IPS DF 4.7 (cell line): ENCODE measurements around the gene POLR2A.
"Not testable (repeated sequence)": the region's sequence is repeated elsewhere in the genome, so short reads cannot be mapped to it uniquely, and the experiment has no call there.

Experiments used
- DNase-seq: peaks from one replicate; pipeline ENCODE4 v3.0.0-alpha.2; 2013; ENCODE audit warnings: low spot score; ENCODE audit errors: extremely low read depth

Gene POLR2A

DNA sequence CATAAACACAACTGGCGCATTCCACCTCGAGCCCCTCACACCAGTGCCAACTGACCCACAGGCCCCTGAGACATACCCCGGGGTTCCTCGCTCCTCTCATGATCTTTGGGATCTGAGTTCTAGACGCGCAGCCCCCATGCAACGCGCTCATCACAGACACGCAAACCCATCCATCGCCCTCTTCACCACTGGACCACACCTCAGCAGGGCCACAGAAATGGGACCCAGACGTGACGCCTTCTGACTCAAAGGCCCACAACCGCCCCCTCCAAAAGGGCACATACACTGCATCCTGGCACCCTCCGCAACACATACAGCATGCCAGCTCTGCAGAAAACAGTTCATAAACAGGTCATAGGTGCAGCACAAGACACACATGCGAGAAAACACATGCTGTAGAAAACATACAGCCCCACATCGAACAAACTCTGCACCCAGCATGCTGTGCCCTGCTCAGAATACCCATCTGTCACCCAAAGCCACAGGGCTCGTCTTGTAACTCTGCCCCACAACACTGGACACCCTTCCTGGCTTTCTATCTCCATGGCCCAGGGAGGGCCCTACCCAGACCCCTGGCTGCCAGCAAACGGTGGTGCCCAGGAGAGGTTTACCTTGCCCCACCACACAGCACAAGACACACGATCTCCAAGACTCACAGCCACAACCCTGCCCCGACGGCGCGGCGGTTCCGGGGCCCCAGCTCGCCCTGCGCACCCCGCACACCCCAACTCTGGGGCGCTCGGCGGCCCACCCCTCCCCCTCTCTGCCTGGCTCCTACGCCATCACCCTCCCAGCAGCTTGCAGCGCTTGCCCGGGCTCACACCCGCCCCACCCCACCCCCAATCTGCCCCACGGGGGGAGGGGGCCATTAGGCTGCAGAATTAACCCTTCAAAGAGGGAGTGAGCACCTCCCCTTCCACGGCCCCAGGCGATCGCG, 5.6 kb upstream of the POLR2A start:
- no peak for DNase-seq

DNA sequence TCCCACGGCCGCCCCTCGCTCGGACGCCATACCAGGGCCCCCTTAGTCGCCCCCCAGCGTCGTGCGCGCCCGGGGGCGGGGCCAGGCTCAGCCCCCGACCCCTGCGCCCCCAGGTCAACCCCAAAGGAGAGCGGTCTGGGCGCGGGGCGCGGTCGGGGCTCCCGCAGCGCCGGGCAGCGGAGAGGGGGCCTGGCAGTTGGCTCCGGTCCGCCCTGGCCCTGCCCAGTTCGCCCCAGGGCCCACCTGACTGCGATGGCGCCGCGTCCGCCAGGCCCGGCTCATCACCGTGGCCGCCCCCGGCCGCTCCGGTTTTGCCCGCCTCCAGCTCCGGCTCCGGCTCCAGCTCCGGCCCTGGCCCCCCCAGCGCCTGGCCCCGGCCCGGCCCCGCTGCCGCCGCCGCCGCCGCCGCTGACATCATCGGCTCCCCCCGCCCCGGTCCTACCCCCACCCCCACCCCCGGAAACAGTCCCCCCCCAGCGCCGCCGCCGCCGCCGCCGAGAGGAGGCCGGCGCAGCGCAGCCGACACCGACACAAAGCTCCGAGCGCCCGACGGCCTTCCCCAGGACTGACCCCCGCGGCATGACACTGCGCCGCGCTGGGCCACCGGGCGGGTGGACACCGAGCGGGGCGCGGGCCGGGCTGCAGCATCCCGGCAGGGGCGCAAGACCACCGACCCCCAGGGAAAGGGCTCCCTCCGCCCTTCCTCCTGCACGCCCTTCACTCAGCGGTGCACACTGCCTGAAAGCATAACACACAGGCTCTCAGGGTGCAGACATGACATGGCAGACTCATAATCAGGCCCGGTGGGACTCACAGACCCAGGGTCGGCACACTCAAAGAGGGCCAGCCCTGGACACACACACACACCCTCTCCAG, 4.7 kb upstream of the POLR2A start, which contains the start of gene ZBTB4:
Gene ZBTB4, minus strand, starts transcription at position 419 of the 876 bp plus-strand sequence. CDS start 12,830 bp downstream, outside the sequence.
- DNase-seq = no peak

DNA sequence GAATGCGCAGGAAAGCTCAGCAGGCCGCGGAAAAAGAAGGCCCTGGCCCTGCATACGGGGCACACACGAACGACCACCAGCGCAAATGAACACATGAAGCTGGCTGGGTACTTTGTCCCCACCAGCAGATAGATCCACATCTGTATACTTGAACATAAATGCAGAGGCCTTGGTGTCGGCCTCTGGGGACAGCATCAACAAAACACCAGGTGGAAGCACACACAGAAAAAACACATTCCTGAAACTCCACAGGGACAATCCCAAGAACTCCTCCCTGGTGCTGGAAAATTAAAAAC, 4.1 kb upstream of the POLR2A start:
- no peak for DNase-seq

DNA sequence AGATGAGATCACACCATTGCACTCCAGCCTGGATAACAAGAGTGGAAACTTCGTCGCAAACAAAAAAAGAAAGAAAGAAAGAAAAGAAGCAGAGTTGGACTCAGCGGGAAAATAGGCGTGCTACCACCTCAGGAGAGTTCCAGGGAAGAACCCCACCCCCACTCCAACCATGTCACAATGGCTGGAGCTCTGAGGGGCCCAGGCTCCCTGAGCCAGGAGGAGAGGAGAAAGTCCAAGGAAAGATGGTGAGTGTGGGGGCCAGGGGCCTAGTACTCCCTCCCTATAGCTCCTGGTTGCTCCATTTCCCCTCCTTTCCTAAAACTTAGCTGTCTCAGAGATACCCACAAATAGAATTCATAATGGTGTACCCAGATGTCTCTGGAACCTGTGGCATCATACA, 2.9 kb upstream of the POLR2A start, which contains the start of gene SLC35G6:
Gene SLC35G6, plus strand, starts transcription at position 172 of the 400 bp plus-strand sequence. Its CDS starts 71 bp downstream, at position 243.
- not testable (repeated sequence) for DNase-seq

DNA sequence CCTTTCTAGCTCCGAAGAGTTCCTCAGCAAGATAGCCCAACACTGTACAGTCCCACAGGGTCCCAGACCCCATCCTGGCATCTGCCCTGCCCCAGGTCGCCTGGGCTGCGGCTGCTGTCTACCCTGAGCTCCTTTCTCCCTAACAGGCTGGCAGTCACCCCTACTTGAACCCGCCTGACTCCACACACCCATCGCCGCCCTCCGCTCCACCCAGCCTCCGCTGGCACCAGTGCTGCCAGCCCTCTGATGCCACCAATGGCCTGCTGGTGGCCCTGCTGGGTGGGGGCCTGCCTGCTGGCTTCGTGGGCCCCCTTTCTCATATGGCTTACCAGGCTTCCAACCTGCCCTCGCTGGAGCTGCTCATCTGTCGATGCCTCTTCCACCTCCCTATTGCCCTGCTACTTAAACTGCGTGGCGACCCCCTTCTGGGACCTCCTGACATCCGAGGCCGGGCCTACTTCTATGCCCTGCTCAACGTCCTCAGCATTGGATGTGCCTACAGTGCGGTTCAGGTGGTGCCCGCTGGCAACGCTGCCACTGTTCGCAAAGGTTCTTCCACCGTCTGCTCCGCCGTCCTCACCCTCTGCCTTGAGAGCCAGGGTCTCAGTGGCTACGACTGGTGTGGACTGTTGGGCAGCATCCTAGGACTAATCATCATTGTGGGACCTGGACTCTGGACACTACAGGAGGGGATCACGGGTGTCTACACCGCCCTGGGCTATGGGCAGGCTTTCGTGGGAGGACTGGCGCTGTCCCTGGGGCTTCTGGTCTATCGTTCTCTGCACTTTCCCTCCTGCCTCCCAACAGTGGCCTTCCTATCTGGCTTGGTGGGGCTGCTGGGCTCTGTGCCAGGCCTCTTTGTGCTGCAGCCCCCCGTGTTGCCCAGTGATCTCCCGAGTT, 2.1 kb upstream of the POLR2A start:
- DNase-seq = not testable (repeated sequence)

DNA sequence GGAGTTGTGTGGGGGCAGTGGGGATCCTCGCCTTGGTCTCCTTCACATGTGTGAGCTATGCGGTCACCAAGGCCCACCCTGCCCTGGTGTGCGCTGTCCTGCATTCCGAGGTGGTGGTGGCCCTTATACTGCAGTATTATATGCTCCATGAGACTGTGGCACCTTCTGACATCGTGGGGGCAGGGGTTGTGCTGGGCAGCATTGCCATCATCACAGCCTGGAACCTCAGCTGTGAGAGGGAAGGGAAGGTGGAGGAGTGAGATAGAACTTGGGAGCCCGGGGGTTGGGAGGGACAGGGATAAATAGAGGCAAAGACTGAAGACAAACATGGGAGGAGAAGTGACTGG, 1.5 kb upstream of the POLR2A start:
- DNase-seq = not testable (repeated sequence)

DNA sequence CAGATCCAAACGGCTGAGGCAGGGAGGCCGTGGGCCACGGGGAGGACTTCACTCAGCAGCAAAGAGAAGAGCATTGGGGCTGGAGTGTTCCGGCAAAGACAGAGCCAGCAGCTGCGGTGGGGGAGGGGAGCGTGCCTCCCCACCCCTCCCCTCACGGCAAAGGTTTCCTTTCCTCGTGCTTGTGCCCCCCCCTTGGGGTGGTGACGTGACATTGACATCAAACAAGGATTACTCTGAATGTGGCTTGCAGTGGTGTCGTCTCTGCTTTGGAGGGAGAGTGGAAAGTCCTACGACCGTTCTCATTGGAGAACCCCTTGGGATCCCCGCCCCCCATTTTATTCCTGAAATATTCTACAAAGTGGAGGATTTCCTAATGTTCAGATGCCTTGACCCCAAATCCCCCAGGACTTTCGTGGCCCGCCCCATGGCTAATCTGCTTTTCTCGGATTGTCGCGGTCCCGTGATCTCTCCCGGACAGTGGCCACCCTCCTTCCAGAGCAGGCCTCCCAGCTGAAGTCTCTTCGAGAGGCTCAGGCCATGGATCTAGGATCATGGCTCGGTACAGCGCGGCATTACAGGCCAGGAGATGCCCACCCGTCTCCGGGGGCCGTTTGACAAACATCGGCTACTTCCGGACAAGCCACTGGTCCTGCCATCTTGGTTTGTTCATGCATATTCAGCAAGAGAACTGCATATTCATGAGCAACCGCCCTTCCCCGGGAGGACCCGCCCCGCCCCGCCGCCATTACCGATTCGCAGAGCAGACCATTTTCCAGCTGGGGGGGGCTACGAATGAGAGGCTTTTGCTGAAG, 705 bp upstream of the POLR2A start:
- DNase-seq = no peak

DNA sequence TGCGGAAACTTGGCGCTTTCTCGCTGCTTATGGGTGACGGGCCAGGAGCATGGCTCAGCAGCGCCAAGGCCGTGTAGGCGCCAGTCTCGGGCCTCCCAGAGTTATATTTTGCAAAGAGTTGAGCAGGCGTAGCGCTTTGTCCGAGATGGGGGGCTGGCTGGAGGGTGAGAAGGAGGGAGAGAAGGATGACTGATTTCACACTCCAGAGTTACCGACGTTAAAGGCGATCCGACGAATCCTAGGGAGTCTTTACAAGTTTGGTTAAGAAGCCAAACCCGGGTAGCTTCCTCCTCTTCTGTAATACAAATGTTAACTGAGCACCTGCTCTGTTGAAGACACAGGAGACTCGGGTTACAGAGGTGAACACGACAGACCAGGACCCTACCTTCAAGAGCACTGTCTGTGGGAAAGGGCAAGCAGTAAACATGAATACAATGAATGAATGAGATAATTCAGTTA, 782 bp downstream of the POLR2A start:
- DNase-seq = no peak

DNA sequence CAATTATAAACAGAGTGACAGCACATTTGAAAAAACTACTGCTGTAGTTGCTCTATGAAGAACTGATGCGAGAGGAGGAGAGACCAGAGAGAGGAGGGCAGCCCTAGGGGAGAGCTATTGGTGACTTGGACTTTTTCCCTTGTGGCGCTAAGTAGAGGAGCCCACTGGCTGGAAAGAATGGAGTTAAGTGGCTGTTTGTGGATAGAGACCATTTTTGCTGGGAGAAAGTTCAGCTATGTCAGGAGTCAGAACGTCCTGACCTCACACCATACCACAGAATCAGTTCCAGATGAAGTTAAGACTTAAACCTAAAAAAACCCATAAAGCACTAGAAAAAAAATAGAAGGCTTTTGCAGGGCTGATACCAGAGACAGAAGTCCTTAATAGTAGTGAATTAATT, 2.0 kb downstream of the POLR2A start:
- DNase-seq = no peak

DNA sequence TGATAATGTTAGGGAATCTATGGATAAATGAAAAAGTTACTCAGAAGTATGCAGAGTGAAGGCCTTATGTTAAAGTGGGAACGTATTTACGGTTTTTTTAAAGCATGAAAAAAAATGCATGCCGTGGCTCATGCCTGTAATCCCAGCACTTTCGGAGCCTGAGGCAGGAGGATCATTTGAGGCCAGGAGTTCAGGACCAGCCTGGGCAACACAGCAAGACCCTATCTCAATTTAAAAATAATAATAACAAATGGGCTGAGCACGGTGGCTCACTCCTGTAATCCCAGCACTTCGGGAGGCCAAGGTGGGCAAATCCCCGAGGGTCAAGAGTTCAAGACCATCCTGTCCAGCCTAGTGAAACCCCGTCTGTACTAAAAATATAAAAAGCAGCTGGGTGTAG, 6.0 kb downstream of the POLR2A start:
- no peak for DNase-seq

DNA sequence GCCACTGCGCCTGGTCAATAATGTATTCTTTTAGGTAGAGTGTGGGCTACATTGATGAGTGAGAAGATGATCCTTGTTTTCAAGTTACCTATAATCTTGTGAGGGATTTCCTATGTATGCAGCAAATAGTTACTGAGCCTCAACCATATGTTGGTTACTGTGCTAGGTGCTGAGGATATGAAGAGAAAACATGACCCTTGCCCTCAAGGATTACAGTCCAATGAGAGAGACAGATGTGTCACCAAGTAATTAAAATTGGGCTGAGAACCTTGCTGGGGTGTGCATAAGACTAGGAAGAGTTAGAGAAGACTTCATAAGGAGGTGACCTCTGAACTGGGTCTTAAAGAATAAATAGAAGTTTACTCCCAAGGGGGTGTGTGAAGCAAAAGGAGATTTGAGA, 7.4 kb downstream of the POLR2A start:
- no peak for DNase-seq

DNA sequence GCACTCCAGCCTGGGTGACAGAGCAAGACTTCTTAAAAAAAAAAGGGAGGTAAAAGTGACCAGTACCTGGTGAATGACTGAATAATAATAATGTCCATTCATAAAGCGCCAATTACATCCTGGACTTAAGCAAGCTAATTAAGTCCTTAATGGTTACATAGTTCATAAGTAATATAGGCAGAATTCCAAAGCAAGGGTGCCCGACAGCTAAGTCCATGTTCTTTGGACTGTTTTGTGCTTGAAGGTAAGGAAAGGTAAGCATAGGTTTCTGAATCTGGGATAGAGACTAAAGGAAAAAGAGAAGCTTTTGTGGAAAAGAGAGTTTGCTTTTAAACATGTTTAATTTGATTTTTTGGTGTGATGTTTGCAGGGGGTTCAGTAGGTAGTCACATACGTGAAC, 9.8 kb downstream of the POLR2A start:
- DNase-seq = no peak

DNA sequence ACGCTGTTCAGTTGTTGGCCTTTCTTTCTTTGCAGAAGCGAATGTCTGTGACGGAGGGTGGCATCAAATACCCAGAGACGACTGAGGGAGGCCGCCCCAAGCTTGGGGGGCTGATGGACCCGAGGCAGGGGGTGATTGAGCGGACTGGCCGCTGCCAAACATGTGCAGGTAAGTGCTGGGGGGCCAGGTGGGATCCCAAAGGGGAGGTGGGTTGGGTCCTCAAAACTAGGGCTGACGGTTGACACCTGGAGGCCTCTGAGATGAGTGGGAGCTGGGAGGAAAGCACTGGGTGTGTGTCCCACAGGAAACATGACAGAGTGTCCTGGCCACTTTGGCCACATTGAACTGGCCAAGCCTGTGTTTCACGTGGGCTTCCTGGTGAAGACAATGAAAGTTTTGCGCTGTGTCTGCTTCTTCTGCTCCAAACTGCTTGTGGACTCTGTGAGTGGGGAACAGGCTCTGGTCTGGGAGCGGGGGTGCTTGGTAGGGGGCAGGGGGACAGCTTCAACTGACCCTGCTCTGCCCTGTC, 11.8 kb downstream of the POLR2A start:
- no peak for DNase-seq

DNA sequence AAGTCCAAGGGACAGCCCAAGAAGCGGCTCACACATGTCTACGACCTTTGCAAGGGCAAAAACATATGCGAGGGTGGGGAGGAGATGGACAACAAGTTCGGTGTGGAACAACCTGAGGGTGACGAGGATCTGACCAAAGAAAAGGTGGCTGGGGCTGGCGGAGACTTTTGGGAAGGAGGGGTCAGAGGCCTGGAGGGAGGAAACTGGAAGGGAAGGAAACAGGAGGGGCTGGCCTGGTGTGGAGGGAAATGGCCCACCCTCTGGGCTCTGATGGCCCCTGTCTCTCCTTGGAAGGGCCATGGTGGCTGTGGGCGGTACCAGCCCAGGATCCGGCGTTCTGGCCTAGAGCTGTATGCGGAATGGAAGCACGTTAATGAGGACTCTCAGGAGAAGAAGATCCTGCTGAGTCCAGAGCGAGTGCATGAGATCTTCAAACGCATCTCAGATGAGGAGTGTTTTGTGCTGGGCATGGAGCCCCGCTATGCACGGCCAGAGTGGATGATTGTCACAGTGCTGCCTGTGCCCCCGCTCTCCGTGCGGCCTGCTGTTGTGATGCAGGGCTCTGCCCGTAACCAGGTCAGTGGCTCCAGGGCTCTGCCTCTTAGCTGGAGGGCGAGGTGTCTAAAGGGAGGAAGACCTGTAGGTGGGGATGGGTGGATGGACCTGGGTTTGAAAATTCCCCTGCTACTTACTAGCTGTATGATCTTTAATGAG, 12.5 kb downstream of the POLR2A start:
- no peak for DNase-seq

DNA sequence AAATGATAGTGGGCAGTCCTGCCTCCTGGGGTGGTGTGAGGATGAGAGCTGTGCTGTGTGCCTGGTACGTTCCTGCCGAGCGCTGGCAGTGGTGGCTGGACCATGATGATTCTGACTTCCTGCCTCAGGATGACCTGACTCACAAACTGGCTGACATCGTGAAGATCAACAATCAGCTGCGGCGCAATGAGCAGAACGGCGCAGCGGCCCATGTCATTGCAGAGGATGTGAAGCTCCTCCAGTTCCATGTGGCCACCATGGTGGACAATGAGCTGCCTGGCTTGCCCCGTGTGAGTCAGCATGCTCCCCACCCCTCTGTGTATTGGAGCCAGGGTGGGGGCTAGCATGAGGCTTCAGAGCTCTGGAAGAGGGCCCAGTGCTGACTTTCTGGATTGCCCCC, 13.1 kb downstream of the POLR2A start:
- no peak for DNase-seq

DNA sequence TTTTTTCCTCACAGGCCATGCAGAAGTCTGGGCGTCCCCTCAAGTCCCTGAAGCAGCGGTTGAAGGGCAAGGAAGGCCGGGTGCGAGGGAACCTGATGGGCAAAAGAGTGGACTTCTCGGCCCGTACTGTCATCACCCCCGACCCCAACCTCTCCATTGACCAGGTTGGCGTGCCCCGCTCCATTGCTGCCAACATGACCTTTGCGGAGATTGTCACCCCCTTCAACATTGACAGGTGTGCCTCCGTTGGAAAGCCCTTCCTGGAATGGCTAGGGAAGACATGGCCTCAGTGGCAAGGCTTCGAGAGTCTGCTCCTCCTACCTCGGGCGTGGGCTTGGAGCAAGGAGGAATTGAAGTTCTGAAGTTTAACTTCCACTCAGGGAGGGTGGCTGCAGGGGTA, 13.5 kb downstream of the POLR2A start:
- DNase-seq = no peak

DNA sequence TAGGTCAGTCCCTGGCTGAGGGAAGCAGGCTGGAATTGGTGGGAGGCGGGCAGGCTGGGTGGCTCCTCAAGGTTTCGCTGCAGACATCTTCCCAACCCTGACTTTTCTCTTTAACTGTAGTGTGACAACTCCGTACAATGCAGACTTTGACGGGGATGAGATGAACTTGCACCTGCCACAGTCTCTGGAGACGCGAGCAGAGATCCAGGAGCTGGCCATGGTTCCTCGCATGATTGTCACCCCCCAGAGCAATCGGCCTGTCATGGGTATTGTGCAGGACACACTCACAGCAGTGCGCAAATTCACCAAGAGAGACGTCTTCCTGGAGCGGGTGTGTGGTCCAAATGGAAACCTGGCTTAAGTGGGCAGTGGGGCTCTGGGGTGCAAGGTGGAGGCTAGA, 15.0 kb downstream of the POLR2A start:
- DNase-seq = no peak

DNA sequence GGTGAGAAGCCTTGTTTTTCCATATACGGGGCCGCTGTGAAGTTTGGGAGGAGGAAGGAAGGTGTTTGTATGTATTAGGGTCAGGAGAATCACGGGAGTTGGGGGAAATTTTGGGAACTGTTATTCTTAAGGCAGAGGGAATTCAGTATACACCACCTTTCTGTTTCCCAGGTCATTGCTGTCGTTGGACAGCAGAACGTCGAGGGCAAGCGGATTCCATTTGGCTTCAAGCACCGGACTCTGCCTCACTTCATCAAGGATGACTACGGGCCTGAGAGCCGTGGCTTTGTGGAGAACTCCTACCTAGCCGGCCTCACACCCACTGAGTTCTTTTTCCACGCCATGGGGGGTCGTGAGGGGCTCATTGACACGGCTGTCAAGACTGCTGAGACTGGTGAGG, 17.6 kb downstream of the POLR2A start:
- DNase-seq = no peak

DNA sequence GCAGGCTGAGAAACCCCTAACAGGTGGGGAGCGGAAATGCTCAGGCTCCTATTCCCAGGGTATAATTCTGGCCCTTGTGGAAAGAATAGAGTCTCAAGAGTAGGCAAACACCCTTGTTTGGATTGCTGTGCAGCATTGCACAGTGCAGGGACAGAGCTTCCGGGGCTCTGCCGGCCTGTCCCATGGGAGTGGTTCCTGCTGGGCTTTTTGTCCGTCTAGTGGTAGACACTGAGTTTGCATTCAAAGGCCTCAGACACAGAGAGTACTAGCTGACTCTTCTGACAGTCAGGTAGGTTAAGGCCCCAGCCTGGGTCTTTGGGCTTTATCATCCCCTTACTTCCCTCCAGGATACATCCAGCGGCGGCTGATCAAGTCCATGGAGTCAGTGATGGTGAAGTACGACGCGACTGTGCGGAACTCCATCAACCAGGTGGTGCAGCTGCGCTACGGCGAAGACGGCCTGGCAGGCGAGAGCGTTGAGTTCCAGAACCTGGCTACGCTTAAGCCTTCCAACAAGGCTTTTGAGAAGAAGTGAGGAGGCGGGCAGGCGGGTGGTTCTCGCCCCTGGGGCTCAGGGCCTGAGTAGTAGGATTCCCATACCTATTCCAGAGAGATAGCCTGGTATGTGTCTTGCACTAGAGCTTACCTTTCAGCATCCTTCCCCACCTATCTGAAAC, 18.1 kb downstream of the POLR2A start:
- DNase-seq = no peak
